ENCODE data around the gene ZNF451.

- TF ChIP-seq POLR2AphosphoS5 (IDR thresholded peaks at IDR 0.05; ENCODE audit: low read depth, low read length): no peak
- TF ChIP-seq CTCF (IDR thresholded peaks at IDR 0.05): no peak
- no peak for TF ChIP-seq MAX (IDR thresholded peaks at IDR 0.05; ENCODE audit: low read depth)
- TF ChIP-seq TCF12 (IDR thresholded peaks at IDR 0.05): peak; percentile 46; the same call in 1 of the 2 replicates
- TF ChIP-seq MXI1 (IDR thresholded peaks at IDR 0.05; ENCODE audit: low read depth, low read length): no peak
- TF ChIP-seq RFX5 (IDR thresholded peaks at IDR 0.05; ENCODE audit: low read length): no peak
- no peak for TF ChIP-seq CHD2 (IDR thresholded peaks at IDR 0.05; ENCODE audit: low read length, partially characterized antibody)
- no peak for TF ChIP-seq YY1 (IDR thresholded peaks at IDR 0.05; ENCODE audit: low read depth)
- 0 out of 4 replicates have a peak, but pooled peaks of 1 of the 2 experiments have one; percentile 13 for TF ChIP-seq EP300 (IDR thresholded peaks at IDR 0.05; ENCODE audit: borderline replicate concordance in 1 of 2, low read depth in 1 of 2, low read length in 1 of 2)
- TF ChIP-seq RAD21 (IDR thresholded peaks at IDR 0.05; ENCODE audit: low read length): no peak
Observed at GRCh38 chr6:57147955-57148858, 58.2 kb downstream of the ZNF451 start.
